ENCODE data around the gene RPL39L. TPM values are rescaled to one million over a fixed set of nuclear protein-coding genes. Genes with fewer than 3 reads are reported as not detected.
"Not testable (repeated sequence)": the region's sequence is repeated elsewhere in the genome, so short reads cannot be mapped to it uniquely, and the experiment has no call there.

The RPL39L gene
- total and polyA plus RNA-seq, 10 donors, result 1.9 to 10.9 (median 4.1) TPM

- H3K27me3 ChIP-seq (replicated peaks in 1 of 7), result peaks cover 0 to 13% (median 0%) of the 10 kb centered on the region in 7 donors
- no peak overlapping the region for H3K4me3 ChIP-seq
- H3K4me1 ChIP-seq, result no peaks in the 10 kb centered on the region
- no peak for DNase-seq
- intact Hi-C loops (cut with DNase I; ENCODE audit: low total_unique reads), result no loop called here
- no peak for TF ChIP-seq CTCF (IDR thresholded peaks at IDR 0.05 in 8 of 11, conservative IDR thresholded peaks at IDR 0.05 in 3 of 11)
- TF ChIP-seq POLR2AphosphoS5 (IDR thresholded peaks at IDR 0.05), result no peak
- TF ChIP-seq POLR2A (IDR thresholded peaks at IDR 0.05), result no peak
- no peaks in the 10 kb centered on the region for H3K36me3 ChIP-seq
- no peaks in the 10 kb centered on the region for H3K9me3 ChIP-seq
- WGBS, 5 donors, result 90 to 96% (median 92%) methylated on average over 7 of the region's 7 CpGs
- H3K27ac ChIP-seq, result no peak overlapping the region
Measured at GRCh38 chr3:187181454-187182170, 42.3 kb upstream of the RPL39L start.

- TF ChIP-seq CTCF (IDR thresholded peaks at IDR 0.05 in 8 of 11, conservative IDR thresholded peaks at IDR 0.05 in 3 of 11) (no peak), POLR2A (IDR thresholded peaks at IDR 0.05) (no peak), POLR2AphosphoS5 (IDR thresholded peaks at IDR 0.05) (no peak)
- Histone ChIP-seq H3K9me3 (no peaks in the 10 kb centered on the region), H3K4me1 (no peaks in the 10 kb centered on the region), H3K4me3 (no peak overlapping the region), H3K36me3 (no peaks in the 10 kb centered on the region), H3K27ac (no peak overlapping the region), H3K27me3 (replicated peaks in 1 of 7) (peaks cover 0 to 3% (median 0%) of the 10 kb centered on the region in 7 donors)
- no peak for DNase-seq
- WGBS, 5 donors, result 86 to 96% (median 90%) methylated on average over 2 of the region's 2 CpGs
- intact Hi-C loops (cut with DNase I; ENCODE audit: low total_unique reads), result no loop called here
Measured at GRCh38 chr3:187172929-187173328, 33.6 kb upstream of the RPL39L start.

GRCh38 chr3:187170911-187171310 lies 31.6 kb upstream of the RPL39L start:
- H3K4me1 ChIP-seq; intact Hi-C loops (cut with DNase I; ENCODE audit: low total_unique reads); H3K36me3 ChIP-seq; H3K9me3 ChIP-seq; H3K27me3 ChIP-seq (replicated peaks in 1 of 7); DNase-seq; H3K27ac ChIP-seq; H3K4me3 ChIP-seq: not testable (repeated sequence)
- 93 to 96% (median 96%) methylated on average over 5 of the region's 5 CpGs for WGBS, 5 donors

GRCh38 chr3:187169231-187169960 lies 30.1 kb upstream of the RPL39L start:
- 86 to 98% (median 92%) methylated on average over 2 of the region's 2 CpGs for WGBS, 5 donors
- Histone ChIP-seq H3K9me3 (no peaks in the 10 kb centered on the region), H3K4me1 (peaks cover 0 to 4% (median 0%) of the 10 kb centered on the region in 6 donors), H3K27ac (no peak overlapping the region), H3K4me3 (no peak overlapping the region), H3K27me3 (replicated peaks in 1 of 7) (peaks cover 0 to 8% (median 0%) of the 10 kb centered on the region in 7 donors), H3K36me3 (no peaks in the 10 kb centered on the region)
- intact Hi-C loops (cut with DNase I; ENCODE audit: low total_unique reads), result loop anchor here (5.0 kb wide), 2 partner anchors 57 to 322 kb away; no protein-coding TSS in a partner anchor
- TF ChIP-seq POLR2A (IDR thresholded peaks at IDR 0.05) (no peak), CTCF (IDR thresholded peaks at IDR 0.05 in 8 of 11, conservative IDR thresholded peaks at IDR 0.05 in 3 of 11) (no peak), POLR2AphosphoS5 (IDR thresholded peaks at IDR 0.05) (no peak)
- no peak for DNase-seq

All from spleen (tissue), 11 donors.